ENCODE data around the gene BBIP1.

- TF ChIP-seq CTCF (IDR thresholded peaks at IDR 0.05; ENCODE audit: insufficient read depth, low read length, poor library complexity, severe bottlenecking) (no peak), EZH2phosphoT487 (conservative IDR thresholded peaks at IDR 0.05; ENCODE audit: low read length) (no peak)
Observed at GRCh38 chr10:110918269-110918642, 724 bp downstream of the BBIP1 start.
